HEK293 (cell line): ENCODE measurements around the gene KXD1.
A peak's percentile ranks its signal among the peaks of the same experiment; 100 is the strongest.

Experiments
- BCL11A ChIP-seq: fragments of 450-650 bp; formaldehyde crosslinking; IDR thresholded peaks from 2 replicates; pipeline ENCODE4 v1.5.1; 2016; ENCODE audit warnings: low read depth, missing biosample characterization, missing genetic modification characterization
- GFI1B ChIP-seq: fragments of 450-650 bp; formaldehyde crosslinking; IDR thresholded peaks from 2 replicates; pipeline ENCODE4 v1.5.1; 2016; ENCODE audit warnings: missing biosample characterization, missing genetic modification characterization
- HOXC10 ChIP-seq: sonication (generic); formaldehyde crosslinking; IDR thresholded peaks from 2 replicates; pipeline ENCODE4 v1.8.1; 2023; ENCODE audit warnings: mild to moderate bottlenecking, missing genetic modification reagents
- ZEB2 ChIP-seq: fragments of 450-650 bp; formaldehyde crosslinking; IDR thresholded peaks from 2 replicates; pipeline ENCODE4 v1.5.1; 2016; ENCODE audit warnings: missing biosample characterization, missing genetic modification characterization
- ZNF133 ChIP-seq: fragments of 450-650 bp; formaldehyde crosslinking; IDR thresholded peaks from 2 replicates; pipeline ENCODE4 v1.5.1; 2016; ENCODE audit warnings: missing biosample characterization, missing genetic modification characterization
- ZNF138 ChIP-seq: fragments of 450-650 bp; formaldehyde crosslinking; IDR thresholded peaks from 2 replicates; pipeline ENCODE4 v1.5.1; 2016; ENCODE audit warnings: missing biosample characterization, missing genetic modification characterization, borderline replicate concordance
- ZNF140 ChIP-seq: fragments of 450-650 bp; formaldehyde crosslinking; IDR thresholded peaks from 2 replicates; pipeline ENCODE4 v1.5.1; 2016; ENCODE audit warnings: missing biosample characterization, missing genetic modification characterization
- ZNF214 ChIP-seq: fragments of 450-650 bp; formaldehyde crosslinking; IDR thresholded peaks from 2 replicates; pipeline ENCODE4 v1.5.1; 2017; ENCODE audit warnings: missing biosample characterization, mild to moderate bottlenecking, missing genetic modification characterization, borderline replicate concordance
- ZNF248 ChIP-seq: fragments of 450-650 bp; formaldehyde crosslinking; IDR thresholded peaks from 2 replicates; pipeline ENCODE4 v1.5.1; 2017; ENCODE audit warnings: missing biosample characterization, missing genetic modification characterization
- ZNF433 ChIP-seq: fragments of 450-650 bp; formaldehyde crosslinking; IDR thresholded peaks from 2 replicates; pipeline ENCODE4 v1.5.1; 2016; ENCODE audit warnings: missing biosample characterization, missing genetic modification characterization, low read depth
- ZNF549 ChIP-seq: fragments of 450-650 bp; IDR thresholded peaks from 2 replicates; pipeline ENCODE4 v1.5.1; 2018; ENCODE audit warnings: missing biosample characterization, missing genetic modification characterization, mild to moderate bottlenecking, inconsistent platforms, moderate library complexity
- ZNF596 ChIP-seq: fragments of 450-650 bp; IDR thresholded peaks from 2 replicates; pipeline ENCODE4 v1.5.0; 2018; ENCODE audit warnings: missing biosample characterization, mild to moderate bottlenecking, missing genetic modification characterization, moderate library complexity
- ZNF610 ChIP-seq: fragments of 450-650 bp; formaldehyde crosslinking; IDR thresholded peaks from 2 replicates; pipeline ENCODE4 v1.5.1; 2016; ENCODE audit warnings: missing biosample characterization, missing genetic modification characterization, borderline replicate concordance
- ZNF768 ChIP-seq: fragments of 450-650 bp; formaldehyde crosslinking; IDR thresholded peaks from 2 replicates; pipeline ENCODE4 v1.5.1; 2018; ENCODE audit warnings: missing biosample characterization, mild to moderate bottlenecking, missing genetic modification characterization
- ZNF792 ChIP-seq: fragments of 450-650 bp; formaldehyde crosslinking; IDR thresholded peaks from 2 replicates; pipeline ENCODE4 v1.5.1; 2016; ENCODE audit warnings: missing biosample characterization, missing genetic modification characterization
- ZSCAN16 ChIP-seq: fragments of 450-650 bp; formaldehyde crosslinking; IDR thresholded peaks from 2 replicates; pipeline ENCODE4 v1.5.1; 2016; ENCODE audit warnings: missing biosample characterization, missing genetic modification characterization
- TF ChIP-seq, protein P1 (sequence below): fragments of 450-650 bp; formaldehyde crosslinking; IDR thresholded peaks from 2 replicates; pipeline ENCODE4 v1.5.1; 2016; ENCODE audit warnings: missing biosample characterization, missing genetic modification characterization
- TF ChIP-seq, protein P2 (sequence below): fragments of 450-650 bp; formaldehyde crosslinking; optimal IDR thresholded peaks from 2 replicates; pipeline ENCODE3; 2016; ENCODE audit warnings: missing biosample characterization, mild to moderate bottlenecking, missing genetic modification characterization
- TF ChIP-seq, protein P3 (sequence below): fragments of 450-650 bp; formaldehyde crosslinking; IDR thresholded peaks from 2 replicates; pipeline ENCODE4 v1.5.1; 2016; ENCODE audit warnings: missing biosample characterization, missing genetic modification characterization
- TF ChIP-seq, protein P4 (sequence below): fragments of 450-650 bp; formaldehyde crosslinking; IDR thresholded peaks from 2 replicates; pipeline ENCODE4 v1.5.1; 2016; ENCODE audit warnings: missing biosample characterization, missing genetic modification characterization
- TF ChIP-seq, protein P5 (sequence below): fragments of 450-650 bp; formaldehyde crosslinking; IDR thresholded peaks from 2 replicates; pipeline ENCODE4 v1.5.1; 2016; ENCODE audit warnings: missing biosample characterization, missing genetic modification characterization, borderline replicate concordance
- TF ChIP-seq, protein P6 (sequence below): fragments of 450-650 bp; formaldehyde crosslinking; IDR thresholded peaks from 2 replicates; pipeline ENCODE4 v1.5.1; 2017; ENCODE audit warnings: missing biosample characterization, missing genetic modification characterization
- TF ChIP-seq, protein P7 (sequence below): fragments of 450-650 bp; formaldehyde crosslinking; IDR thresholded peaks from 2 replicates; pipeline ENCODE4 v1.5.1; 2016; ENCODE audit warnings: missing biosample characterization, missing genetic modification characterization

The KXD1 gene

DNA sequence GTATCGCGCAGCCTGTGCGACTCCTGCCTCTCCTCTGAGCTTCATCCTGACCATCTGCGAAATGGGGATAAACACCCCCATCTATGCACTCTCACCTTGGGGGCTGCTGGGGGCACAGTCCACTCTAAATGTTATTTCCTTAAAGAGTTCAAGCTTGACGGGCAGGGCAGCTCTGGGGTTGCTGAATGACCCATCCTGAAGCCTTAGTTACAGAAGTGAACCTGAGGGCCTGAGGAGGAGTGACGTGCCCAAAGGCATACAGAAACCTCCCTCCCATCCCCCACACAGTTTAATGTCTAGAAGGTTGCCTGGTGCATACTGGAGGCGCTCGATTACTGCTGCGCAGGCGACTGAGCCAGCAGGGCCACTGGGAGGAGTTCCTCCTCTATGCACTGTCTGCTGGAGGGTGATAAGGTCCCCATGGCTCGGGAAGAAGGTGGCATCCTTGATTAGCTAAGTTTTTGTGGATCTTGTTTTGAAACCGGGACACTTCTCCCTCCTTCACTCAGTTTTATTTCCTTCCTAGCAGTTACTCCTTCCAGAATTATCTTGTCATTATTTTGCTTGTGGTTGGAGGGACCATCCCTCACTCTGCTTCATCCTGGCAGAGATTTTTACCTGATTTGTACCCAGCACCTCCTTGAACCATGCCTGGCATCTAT lies 13.7 kb upstream of the KXD1 start (continued):
- TF ChIP-seq, protein P1, sequence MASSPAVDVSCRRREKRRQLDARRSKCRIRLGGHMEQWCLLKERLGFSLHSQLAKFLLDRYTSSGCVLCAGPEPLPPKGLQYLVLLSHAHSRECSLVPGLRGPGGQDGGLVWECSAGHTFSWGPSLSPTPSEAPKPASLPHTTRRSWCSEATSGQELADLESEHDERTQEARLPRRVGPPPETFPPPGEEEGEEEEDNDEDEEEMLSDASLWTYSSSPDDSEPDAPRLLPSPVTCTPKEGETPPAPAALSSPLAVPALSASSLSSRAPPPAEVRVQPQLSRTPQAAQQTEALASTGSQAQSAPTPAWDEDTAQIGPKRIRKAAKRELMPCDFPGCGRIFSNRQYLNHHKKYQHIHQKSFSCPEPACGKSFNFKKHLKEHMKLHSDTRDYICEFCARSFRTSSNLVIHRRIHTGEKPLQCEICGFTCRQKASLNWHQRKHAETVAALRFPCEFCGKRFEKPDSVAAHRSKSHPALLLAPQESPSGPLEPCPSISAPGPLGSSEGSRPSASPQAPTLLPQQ (tag by site-specific recombination), result 0 out of 2 replicates have a peak, but pooled peaks have one; percentile 36
- no peak for TF ChIP-seq ZNF140 (tag by site-specific recombination)
- TF ChIP-seq, protein P2, sequence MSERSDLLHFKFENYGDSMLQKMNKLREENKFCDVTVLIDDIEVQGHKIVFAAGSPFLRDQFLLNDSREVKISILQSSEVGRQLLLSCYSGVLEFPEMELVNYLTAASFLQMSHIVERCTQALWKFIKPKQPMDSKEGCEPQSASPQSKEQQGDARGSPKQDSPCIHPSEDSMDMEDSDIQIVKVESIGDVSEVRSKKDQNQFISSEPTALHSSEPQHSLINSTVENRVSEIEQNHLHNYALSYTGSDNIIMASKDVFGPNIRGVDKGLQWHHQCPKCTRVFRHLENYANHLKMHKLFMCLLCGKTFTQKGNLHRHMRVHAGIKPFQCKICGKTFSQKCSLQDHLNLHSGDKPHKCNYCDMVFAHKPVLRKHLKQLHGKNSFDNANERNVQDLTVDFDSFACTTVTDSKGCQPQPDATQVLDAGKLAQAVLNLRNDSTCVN (tag by site-specific recombination), result no peak
- TF ChIP-seq GFI1B (tag by site-specific recombination), result no peak
- TF ChIP-seq ZSCAN16 (tag by site-specific recombination), result no peak
- TF ChIP-seq ZEB2, result peak; percentile 25; the same call in 1 of the 2 replicates
- no peak for TF ChIP-seq HOXC10 (CRISPR knock-in tag)
- TF ChIP-seq ZNF248 (tag by site-specific recombination), result no peak
- peak; percentile 96 for TF ChIP-seq ZNF792 (tag by site-specific recombination)
- TF ChIP-seq BCL11A (tag by site-specific recombination), result no peak
- TF ChIP-seq, protein P3, sequence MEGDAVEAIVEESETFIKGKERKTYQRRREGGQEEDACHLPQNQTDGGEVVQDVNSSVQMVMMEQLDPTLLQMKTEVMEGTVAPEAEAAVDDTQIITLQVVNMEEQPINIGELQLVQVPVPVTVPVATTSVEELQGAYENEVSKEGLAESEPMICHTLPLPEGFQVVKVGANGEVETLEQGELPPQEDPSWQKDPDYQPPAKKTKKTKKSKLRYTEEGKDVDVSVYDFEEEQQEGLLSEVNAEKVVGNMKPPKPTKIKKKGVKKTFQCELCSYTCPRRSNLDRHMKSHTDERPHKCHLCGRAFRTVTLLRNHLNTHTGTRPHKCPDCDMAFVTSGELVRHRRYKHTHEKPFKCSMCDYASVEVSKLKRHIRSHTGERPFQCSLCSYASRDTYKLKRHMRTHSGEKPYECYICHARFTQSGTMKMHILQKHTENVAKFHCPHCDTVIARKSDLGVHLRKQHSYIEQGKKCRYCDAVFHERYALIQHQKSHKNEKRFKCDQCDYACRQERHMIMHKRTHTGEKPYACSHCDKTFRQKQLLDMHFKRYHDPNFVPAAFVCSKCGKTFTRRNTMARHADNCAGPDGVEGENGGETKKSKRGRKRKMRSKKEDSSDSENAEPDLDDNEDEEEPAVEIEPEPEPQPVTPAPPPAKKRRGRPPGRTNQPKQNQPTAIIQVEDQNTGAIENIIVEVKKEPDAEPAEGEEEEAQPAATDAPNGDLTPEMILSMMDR, result peak; percentile 79
- no peak for TF ChIP-seq ZNF214 (tag by site-specific recombination)
- TF ChIP-seq, protein P4, sequence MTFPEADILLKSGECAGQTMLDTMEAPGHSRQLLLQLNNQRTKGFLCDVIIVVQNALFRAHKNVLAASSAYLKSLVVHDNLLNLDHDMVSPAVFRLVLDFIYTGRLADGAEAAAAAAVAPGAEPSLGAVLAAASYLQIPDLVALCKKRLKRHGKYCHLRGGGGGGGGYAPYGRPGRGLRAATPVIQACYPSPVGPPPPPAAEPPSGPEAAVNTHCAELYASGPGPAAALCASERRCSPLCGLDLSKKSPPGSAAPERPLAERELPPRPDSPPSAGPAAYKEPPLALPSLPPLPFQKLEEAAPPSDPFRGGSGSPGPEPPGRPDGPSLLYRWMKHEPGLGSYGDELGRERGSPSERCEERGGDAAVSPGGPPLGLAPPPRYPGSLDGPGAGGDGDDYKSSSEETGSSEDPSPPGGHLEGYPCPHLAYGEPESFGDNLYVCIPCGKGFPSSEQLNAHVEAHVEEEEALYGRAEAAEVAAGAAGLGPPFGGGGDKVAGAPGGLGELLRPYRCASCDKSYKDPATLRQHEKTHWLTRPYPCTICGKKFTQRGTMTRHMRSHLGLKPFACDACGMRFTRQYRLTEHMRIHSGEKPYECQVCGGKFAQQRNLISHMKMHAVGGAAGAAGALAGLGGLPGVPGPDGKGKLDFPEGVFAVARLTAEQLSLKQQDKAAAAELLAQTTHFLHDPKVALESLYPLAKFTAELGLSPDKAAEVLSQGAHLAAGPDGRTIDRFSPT, result peak; percentile 36; the same call in 1 of the 2 replicates
- TF ChIP-seq ZNF138 (tag by site-specific recombination), result no peak
- no peak for TF ChIP-seq ZNF549 (tag by site-specific recombination)
- TF ChIP-seq, protein P5, sequence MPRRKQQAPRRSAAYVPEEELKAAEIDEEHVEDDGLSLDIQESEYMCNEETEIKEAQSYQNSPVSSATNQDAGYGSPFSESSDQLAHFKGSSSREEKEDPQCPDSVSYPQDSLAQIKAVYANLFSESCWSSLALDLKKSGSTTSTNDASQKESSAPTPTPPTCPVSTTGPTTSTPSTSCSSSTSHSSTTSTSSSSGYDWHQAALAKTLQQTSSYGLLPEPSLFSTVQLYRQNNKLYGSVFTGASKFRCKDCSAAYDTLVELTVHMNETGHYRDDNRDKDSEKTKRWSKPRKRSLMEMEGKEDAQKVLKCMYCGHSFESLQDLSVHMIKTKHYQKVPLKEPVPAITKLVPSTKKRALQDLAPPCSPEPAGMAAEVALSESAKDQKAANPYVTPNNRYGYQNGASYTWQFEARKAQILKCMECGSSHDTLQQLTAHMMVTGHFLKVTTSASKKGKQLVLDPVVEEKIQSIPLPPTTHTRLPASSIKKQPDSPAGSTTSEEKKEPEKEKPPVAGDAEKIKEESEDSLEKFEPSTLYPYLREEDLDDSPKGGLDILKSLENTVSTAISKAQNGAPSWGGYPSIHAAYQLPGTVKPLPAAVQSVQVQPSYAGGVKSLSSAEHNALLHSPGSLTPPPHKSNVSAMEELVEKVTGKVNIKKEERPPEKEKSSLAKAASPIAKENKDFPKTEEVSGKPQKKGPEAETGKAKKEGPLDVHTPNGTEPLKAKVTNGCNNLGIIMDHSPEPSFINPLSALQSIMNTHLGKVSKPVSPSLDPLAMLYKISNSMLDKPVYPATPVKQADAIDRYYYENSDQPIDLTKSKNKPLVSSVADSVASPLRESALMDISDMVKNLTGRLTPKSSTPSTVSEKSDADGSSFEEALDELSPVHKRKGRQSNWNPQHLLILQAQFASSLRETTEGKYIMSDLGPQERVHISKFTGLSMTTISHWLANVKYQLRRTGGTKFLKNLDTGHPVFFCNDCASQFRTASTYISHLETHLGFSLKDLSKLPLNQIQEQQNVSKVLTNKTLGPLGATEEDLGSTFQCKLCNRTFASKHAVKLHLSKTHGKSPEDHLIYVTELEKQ (tag by site-specific recombination), result no peak
- TF ChIP-seq ZNF596 (tag by site-specific recombination), result no peak
- TF ChIP-seq ZNF768 (tag by site-specific recombination), result no peak
- TF ChIP-seq, protein P6, sequence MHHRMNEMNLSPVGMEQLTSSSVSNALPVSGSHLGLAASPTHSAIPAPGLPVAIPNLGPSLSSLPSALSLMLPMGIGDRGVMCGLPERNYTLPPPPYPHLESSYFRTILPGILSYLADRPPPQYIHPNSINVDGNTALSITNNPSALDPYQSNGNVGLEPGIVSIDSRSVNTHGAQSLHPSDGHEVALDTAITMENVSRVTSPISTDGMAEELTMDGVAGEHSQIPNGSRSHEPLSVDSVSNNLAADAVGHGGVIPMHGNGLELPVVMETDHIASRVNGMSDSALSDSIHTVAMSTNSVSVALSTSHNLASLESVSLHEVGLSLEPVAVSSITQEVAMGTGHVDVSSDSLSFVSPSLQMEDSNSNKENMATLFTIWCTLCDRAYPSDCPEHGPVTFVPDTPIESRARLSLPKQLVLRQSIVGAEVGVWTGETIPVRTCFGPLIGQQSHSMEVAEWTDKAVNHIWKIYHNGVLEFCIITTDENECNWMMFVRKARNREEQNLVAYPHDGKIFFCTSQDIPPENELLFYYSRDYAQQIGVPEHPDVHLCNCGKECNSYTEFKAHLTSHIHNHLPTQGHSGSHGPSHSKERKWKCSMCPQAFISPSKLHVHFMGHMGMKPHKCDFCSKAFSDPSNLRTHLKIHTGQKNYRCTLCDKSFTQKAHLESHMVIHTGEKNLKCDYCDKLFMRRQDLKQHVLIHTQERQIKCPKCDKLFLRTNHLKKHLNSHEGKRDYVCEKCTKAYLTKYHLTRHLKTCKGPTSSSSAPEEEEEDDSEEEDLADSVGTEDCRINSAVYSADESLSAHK (tag by site-specific recombination), result 0 out of 2 replicates have a peak, but pooled peaks have one; percentile 39
- no peak for TF ChIP-seq ZNF433 (tag by site-specific recombination)
- peak; percentile 16; the same call in 1 of the 2 replicates for TF ChIP-seq ZNF610 (tag by site-specific recombination)
- TF ChIP-seq, protein P7, sequence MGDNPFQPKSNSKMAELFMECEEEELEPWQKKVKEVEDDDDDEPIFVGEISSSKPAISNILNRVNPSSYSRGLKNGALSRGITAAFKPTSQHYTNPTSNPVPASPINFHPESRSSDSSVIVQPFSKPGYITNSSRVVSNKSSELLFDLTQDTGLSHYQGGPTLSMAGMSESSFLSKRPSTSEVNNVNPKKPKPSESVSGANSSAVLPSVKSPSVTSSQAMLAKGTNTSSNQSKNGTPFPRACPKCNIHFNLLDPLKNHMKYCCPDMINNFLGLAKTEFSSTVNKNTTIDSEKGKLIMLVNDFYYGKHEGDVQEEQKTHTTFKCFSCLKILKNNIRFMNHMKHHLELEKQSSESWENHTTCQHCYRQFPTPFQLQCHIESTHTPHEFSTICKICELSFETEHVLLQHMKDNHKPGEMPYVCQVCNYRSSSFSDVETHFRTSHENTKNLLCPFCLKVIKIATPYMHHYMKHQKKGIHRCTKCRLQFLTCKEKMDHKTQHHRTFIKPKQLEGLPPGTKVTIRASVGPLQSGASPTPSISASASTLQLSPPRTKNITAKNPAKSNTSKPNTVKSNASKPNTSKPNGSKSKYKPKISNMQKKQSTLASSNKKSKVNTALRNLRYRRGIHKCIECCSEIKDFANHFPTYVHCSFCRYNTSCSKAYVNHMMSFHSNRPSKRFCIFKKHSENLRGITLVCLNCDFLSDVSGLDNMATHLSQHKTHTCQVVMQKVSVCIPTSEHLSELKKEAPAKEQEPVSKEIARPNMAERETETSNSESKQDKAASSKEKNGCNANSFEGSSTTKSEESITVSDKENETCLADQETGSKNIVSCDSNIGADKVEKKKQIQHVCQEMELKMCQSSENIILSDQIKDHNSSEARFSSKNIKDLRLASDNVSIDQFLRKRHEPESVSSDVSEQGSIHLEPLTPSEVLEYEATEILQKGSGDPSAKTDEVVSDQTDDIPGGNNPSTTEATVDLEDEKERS, result no peak
- TF ChIP-seq ZNF133, result no peak
